ENCODE measurements around the gene GCHFR. TPM values are rescaled to one million over a fixed set of nuclear protein-coding genes. Genes with fewer than 3 reads are reported as not detected.

GCHFR gene
- 100 to 1,000 TPM in 2 of 6 experiments, 10 to 100 TPM in 4; 65.4 to 181 (median 82.0) TPM for total RNA-seq
- long read RNA-seq, transcript GCHFR-201 (3 exons, 777 nt) = major isoform, 87 of 88 reads
- long read RNA-seq, partial matches to known transcripts = 1 of 88 reads
- long read RNA-seq, other reads (novel, unspliced or antisense) = 0 of 88 reads

GRCh38 chr15:40763801-40764628 lies at the start of gene GCHFR:
TSS of gene GCHFR (plus strand) at chr15:40764068. CDS start at chr15:40764181, 113 bp downstream.
- H3K27ac ChIP-seq = peak within 1 kb of the TSS; percentile 83 to 92 (median 91)
- H3K9me3 ChIP-seq = no peaks in the 10 kb centered on the region
- peak; percentile 88 to 93 (median 90) for DNase-seq

GRCh38 chr15:40714144-40714543 lies 49.7 kb upstream of the GCHFR start:
- H3K4me1 ChIP-seq = no peaks in the 10 kb centered on the region
- 46% methylated on average over 2 of the region's 2 CpGs for WGBS (ENCODE audit: insufficient coverage, low coverage, low lambda C conversion rate, missing lambda C conversion rate)
- ATAC-seq (no peak), DNase-seq (no peak)
- no peak overlapping the region for H3K27ac ChIP-seq
- H3K27me3 ChIP-seq = no peaks in the 10 kb centered on the region
- no peaks in the 10 kb centered on the region for H3K36me3 ChIP-seq
- no peak overlapping the region for H3K4me3 ChIP-seq
- intact Hi-C loops (cut with DNase I) = no loop called here
- H3K9me3 ChIP-seq = no peaks in the 10 kb centered on the region
- TF ChIP-seq, protein P1, sequence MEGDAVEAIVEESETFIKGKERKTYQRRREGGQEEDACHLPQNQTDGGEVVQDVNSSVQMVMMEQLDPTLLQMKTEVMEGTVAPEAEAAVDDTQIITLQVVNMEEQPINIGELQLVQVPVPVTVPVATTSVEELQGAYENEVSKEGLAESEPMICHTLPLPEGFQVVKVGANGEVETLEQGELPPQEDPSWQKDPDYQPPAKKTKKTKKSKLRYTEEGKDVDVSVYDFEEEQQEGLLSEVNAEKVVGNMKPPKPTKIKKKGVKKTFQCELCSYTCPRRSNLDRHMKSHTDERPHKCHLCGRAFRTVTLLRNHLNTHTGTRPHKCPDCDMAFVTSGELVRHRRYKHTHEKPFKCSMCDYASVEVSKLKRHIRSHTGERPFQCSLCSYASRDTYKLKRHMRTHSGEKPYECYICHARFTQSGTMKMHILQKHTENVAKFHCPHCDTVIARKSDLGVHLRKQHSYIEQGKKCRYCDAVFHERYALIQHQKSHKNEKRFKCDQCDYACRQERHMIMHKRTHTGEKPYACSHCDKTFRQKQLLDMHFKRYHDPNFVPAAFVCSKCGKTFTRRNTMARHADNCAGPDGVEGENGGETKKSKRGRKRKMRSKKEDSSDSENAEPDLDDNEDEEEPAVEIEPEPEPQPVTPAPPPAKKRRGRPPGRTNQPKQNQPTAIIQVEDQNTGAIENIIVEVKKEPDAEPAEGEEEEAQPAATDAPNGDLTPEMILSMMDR (IDR thresholded peaks at IDR 0.05) = no peak
- no peak for TF ChIP-seq POLR2A (IDR thresholded peaks at IDR 0.05)

More at GRCh38 chr15:40763801-40764628, at the start of gene GCHFR:
- TF ChIP-seq, protein P1 (IDR thresholded peaks at IDR 0.05) = peak; percentile 37 to 57 (median 50)
- TF ChIP-seq POLR2A (IDR thresholded peaks at IDR 0.05) = peak; percentile 94
- intact Hi-C loops (cut with DNase I) = no loop called here
- H3K4me3 ChIP-seq = peak within 1 kb of the TSS; percentile 70 to 84 (median 79)
- WGBS (ENCODE audit: insufficient coverage, low coverage, low lambda C conversion rate, missing lambda C conversion rate) = 0% methylated on average over 11 of the region's 75 CpGs
- no peaks in the 10 kb centered on the region for H3K27me3 ChIP-seq
- H3K36me3 ChIP-seq = peaks cover 0 to 15% (median 8%) of the 10 kb centered on the region in 4 donors
- peaks cover 0 to 22% (median 3%) of the 10 kb centered on the region in 4 donors for H3K4me1 ChIP-seq
- ATAC-seq = peak; percentile 78 to 87 (median 81)

GRCh38 chr15:40716165-40716564 lies 47.7 kb upstream of the GCHFR start:
- Histone ChIP-seq H3K4me3 (no peak overlapping the region), H3K9me3 (no peaks in the 10 kb centered on the region), H3K27me3 (no peaks in the 10 kb centered on the region), H3K27ac (no peak overlapping the region), H3K36me3 (no peaks in the 10 kb centered on the region), H3K4me1 (no peaks in the 10 kb centered on the region)
- WGBS (ENCODE audit: insufficient coverage, low coverage, low lambda C conversion rate, missing lambda C conversion rate) = 87% methylated on average over 5 of the region's 6 CpGs
- DNase-seq (no peak), ATAC-seq (no peak)
- TF ChIP-seq, protein P1 (IDR thresholded peaks at IDR 0.05) = no peak
- no peak for TF ChIP-seq POLR2A (IDR thresholded peaks at IDR 0.05)
- intact Hi-C loops (cut with DNase I) = no loop called here

DNA sequence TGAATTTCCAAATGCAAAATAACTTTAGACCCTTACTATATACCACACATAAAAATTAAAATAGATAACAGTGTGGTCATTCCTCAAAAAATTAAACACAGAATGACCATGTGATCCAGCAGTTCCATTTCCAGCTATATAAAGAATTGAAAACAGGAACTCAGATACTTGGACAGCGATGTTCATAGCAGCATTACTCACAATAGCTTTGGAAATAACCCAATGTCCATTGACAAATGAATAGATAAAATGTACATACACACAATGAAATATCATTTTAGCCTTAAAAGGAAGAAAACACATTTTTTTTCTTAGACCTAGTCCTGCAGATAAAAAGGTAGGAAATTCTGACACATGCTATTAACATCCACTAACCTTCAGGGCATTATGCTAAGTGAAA lies 42.2 kb upstream of the GCHFR start:
- peak in 2 of 4 donors; percentile 18 to 42 for ATAC-seq
- WGBS (ENCODE audit: insufficient coverage, low coverage, low lambda C conversion rate, missing lambda C conversion rate) = 46% methylated on average over 1 of the region's 1 CpG

More for the DNA sequence above, 42.2 kb upstream of the GCHFR start:
- Histone ChIP-seq H3K27me3 (no peaks in the 10 kb centered on the region), H3K9me3 (no peaks in the 10 kb centered on the region), H3K36me3 (no peaks in the 10 kb centered on the region), H3K4me1 (no peaks in the 10 kb centered on the region), H3K4me3 (no peak overlapping the region), H3K27ac (no peak overlapping the region)
- no peak for DNase-seq
- no peak for TF ChIP-seq POLR2A (IDR thresholded peaks at IDR 0.05)
- TF ChIP-seq, protein P1 (IDR thresholded peaks at IDR 0.05) = no peak
- intact Hi-C loops (cut with DNase I) = no loop called here

Data from right lobe of liver (tissue), 6 donors.